ENCODE results near the gene ZBTB7C.

- TF ChIP-seq, protein P1, sequence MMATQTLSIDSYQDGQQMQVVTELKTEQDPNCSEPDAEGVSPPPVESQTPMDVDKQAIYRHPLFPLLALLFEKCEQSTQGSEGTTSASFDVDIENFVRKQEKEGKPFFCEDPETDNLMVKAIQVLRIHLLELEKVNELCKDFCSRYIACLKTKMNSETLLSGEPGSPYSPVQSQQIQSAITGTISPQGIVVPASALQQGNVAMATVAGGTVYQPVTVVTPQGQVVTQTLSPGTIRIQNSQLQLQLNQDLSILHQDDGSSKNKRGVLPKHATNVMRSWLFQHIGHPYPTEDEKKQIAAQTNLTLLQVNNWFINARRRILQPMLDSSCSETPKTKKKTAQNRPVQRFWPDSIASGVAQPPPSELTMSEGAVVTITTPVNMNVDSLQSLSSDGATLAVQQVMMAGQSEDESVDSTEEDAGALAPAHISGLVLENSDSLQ (IDR thresholded peaks at IDR 0.05): no peak
- TF ChIP-seq BHLHE40 (IDR thresholded peaks at IDR 0.05; ENCODE audit: borderline replicate concordance): no peak
These were observed 202.3 kb downstream of the ZBTB7C start for GRCh38 chr18:48206887-48207286.
